ENCODE measurements around the gene KMT2E. TPM values are rescaled to one million over a fixed set of nuclear protein-coding genes. Genes with fewer than 3 reads are reported as not detected.
"Not testable (repeated sequence)": the region's sequence is repeated elsewhere in the genome, so short reads cannot be mapped to it uniquely, and the experiment has no call there.

The KMT2E gene
- total RNA-seq, 1 donor from 2014 or later = 43.0 TPM

DNA sequence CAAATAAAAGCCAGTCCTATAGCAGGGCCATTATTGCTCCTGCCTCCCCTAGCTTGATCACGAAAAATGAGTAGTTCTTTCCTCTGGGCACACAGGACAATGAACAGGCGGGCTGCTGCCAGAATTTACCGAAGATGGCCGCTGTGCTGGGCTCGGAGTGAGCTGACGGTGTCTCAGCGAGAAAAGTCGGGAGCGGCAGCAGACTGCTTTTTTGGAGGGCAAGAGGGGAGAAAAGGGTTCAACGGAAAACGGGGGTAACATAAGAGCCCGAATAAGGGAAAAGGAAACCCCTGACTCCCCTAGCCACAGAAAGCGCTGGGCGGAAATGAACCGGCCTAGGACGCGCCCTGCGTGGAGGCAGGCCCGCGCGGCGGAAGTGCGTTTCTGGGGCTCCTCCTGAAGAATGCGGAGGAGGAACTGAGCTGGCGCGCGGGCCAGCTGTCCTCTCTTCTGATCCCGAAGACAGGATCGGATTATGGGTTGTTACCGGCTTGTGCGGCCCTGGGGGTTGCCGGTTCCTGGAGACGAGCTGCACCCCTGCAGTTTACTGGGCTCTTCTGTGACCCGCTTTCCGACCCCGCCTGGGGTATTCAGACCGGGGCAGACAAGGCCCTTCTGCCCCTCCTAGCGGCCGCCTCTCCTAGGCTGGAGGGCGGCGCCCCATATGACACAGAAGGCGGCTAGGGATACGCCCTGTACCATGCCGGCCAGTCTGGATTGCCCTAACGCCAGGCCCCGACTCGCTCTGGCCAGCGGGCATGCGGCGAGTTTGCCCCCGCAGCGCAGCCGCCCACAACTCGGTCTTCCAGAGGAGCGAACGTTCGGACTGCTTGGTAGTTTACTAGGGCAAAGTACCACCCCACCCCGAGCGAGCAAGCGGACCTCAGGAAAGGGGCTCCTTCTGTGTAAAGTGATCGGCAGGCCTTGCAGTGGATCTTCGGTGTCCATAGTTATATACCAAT is 30.1 kb upstream of the KMT2E start:
- intact Hi-C loops (cut with DNase I) = loop anchor here (1.0 to 10.0 kb wide), 7 partner anchors 30 to 1301 kb away; partner anchors contain the start of genes KMT2E, NAMPT and RINT1
- no peaks in the 10 kb centered on the region for H3K27me3 ChIP-seq
- peak overlapping the region; percentile 91 to 98 for H3K27ac ChIP-seq
- peak; percentile 57 to 95 for DNase-seq (ENCODE audit: low spot score in 2 of 2)
- TF ChIP-seq, protein P1, sequence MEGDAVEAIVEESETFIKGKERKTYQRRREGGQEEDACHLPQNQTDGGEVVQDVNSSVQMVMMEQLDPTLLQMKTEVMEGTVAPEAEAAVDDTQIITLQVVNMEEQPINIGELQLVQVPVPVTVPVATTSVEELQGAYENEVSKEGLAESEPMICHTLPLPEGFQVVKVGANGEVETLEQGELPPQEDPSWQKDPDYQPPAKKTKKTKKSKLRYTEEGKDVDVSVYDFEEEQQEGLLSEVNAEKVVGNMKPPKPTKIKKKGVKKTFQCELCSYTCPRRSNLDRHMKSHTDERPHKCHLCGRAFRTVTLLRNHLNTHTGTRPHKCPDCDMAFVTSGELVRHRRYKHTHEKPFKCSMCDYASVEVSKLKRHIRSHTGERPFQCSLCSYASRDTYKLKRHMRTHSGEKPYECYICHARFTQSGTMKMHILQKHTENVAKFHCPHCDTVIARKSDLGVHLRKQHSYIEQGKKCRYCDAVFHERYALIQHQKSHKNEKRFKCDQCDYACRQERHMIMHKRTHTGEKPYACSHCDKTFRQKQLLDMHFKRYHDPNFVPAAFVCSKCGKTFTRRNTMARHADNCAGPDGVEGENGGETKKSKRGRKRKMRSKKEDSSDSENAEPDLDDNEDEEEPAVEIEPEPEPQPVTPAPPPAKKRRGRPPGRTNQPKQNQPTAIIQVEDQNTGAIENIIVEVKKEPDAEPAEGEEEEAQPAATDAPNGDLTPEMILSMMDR (IDR thresholded peaks at IDR 0.05) = peak; percentile 57 to 64 (median 62)
- no peaks in the 10 kb centered on the region for H3K36me3 ChIP-seq
- H3K4me1 ChIP-seq = peaks cover 6 to 43% of the 10 kb centered on the region in 2 donors
- H3K4me3 ChIP-seq = peak overlapping the region; percentile 65 to 69
- no peaks in the 10 kb centered on the region for H3K9me3 ChIP-seq

DNA sequence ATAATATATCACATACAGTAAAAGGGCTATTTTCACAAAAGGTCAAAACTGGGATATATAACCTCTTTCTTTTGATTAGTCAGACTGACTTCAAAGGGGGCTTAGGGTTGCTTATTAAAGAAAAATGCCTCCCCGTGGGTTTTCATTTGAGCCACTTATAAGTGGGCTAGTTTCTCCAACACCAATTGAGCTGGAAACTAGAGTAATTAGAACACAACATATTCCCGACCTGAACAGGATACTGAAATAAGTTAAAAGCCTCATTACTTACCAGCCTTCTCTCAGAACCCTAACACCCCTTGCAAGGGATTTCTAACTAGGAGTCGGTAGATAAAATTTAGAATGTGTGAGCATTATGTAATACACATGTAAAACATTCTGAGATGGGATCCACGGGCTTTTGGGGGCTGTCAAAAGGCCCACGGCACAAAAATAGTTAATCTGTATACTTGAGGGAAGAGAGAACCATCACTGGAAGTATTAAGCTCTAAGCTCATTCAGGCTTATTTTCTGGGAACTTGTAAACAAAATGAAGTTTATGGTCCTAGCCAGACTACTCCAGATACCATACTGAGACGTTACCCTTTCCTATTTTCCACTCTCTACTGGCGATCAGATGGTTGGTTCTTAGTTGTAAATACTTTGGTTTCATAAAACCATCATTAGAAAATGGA is 29.3 kb upstream of the KMT2E start:
- Histone ChIP-seq H3K4me1 (peaks cover 6 to 39% of the 10 kb centered on the region in 2 donors), H3K27me3 (no peaks in the 10 kb centered on the region), H3K36me3 (no peaks in the 10 kb centered on the region), H3K4me3 (peak overlapping the region; percentile 65 to 69), H3K27ac (peak overlapping the region; percentile 91 to 98), H3K9me3 (no peaks in the 10 kb centered on the region)
- intact Hi-C loops (cut with DNase I) = loop anchor here (5.0 to 10.0 kb wide), 6 partner anchors 62 to 1300 kb away; partner anchors contain the start of genes NAMPT and RINT1
- TF ChIP-seq, protein P1 (IDR thresholded peaks at IDR 0.05) = no peak
- DNase-seq (ENCODE audit: low spot score in 2 of 2) = no peak

DNA sequence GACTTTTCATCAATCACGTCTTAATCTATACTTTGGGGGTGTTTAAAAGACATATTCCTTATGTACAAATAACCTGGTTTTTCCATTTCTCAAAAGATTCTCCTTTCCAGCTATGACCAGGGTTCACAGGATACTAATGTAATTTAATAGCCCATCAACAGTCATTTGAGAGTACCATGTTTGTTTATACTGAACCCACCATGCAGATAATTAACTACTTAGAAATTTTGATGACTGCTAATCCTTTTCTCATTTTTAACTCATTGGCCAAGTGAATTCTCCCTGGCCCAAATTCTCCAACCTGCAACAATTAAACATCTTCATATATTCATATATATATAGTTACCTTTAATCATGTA is 28.8 kb upstream of the KMT2E start:
- no peaks in the 10 kb centered on the region for H3K9me3 ChIP-seq
- peaks cover 6 to 43% of the 10 kb centered on the region in 2 donors for H3K4me1 ChIP-seq
- H3K36me3 ChIP-seq = no peaks in the 10 kb centered on the region
- no peak overlapping the region for H3K4me3 ChIP-seq
- H3K27ac ChIP-seq = peak overlapping the region; percentile 91 to 98
- TF ChIP-seq, protein P1 (IDR thresholded peaks at IDR 0.05) = no peak
- DNase-seq (ENCODE audit: low spot score in 2 of 2) = no peak
- intact Hi-C loops (cut with DNase I) = loop anchor here (10.0 kb wide), 2 partner anchors 350 to 1300 kb away; partner anchors contain the start of gene NAMPT
- H3K27me3 ChIP-seq = no peaks in the 10 kb centered on the region

DNA sequence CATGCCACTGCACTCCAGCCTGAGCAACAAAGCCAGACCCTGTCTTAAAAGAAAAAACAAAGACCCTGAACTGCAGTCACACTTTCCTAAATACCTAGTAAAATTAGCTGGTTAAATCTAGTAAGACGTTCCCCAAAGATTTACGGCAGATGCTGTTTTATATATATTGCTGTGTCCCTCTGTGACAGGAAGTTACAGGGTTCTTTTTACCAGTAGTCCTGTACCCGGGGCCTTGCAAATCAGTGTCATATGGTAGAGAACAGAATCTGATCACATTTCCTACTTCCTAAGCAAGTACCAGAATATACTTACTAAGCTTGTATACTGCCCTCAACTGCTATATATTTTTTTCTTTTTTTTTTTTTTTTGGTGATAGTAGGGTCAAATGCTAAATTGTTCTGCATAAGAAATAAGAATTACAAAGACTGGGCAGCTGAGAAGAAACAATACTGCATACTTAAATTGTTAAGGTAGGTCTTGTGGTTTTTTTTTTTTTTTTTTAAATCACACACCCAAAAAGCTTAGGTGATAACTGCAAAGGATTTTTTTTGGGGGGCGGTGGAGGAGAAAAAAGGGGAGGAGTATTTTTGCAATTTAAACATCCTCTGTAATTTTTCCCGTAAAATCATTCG is 27.3 kb upstream of the KMT2E start:
- H3K9me3 ChIP-seq = no peaks in the 10 kb centered on the region
- TF ChIP-seq, protein P1 (IDR thresholded peaks at IDR 0.05) = no peak
- peak overlapping the region; percentile 28 to 91 for H3K27ac ChIP-seq
- no peaks in the 10 kb centered on the region for H3K27me3 ChIP-seq
- H3K4me1 ChIP-seq = peaks cover 6 to 43% of the 10 kb centered on the region in 2 donors
- DNase-seq (ENCODE audit: low spot score in 2 of 2) = no peak
- no peak overlapping the region for H3K4me3 ChIP-seq
- intact Hi-C loops (cut with DNase I) = loop anchor here (10.0 kb wide), 2 partner anchors 348 to 1298 kb away; partner anchors contain the start of gene NAMPT
- H3K36me3 ChIP-seq = peaks cover 0 to 9% of the 10 kb centered on the region in 2 donors

DNA sequence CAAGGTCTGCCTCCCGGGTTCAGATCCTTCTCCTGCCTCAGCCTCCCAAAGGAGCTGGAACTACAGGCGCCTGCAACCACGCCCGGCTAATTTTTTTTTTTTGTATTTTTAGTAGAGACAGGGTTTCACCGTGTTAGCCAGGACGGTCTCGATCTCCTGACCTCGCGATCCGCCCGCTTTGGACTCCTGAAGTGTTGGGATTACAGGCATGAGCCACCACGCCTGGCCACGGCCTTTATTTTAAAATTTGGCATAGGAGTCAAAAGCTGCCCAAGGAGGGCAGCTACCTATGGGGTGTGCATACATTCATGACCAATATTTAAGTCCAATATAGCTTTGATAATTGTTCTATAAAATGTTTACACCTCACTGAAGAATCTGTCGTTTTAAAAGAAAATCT is 26.6 kb upstream of the KMT2E start:
- H3K27ac ChIP-seq = peak overlapping the region in 1 of 2 donors; percentile 3

More for the DNA sequence above, 26.6 kb upstream of the KMT2E start:
- not testable (repeated sequence) for H3K9me3 ChIP-seq; H3K4me3 ChIP-seq; DNase-seq (ENCODE audit: low spot score in 2 of 2); H3K27me3 ChIP-seq; H3K36me3 ChIP-seq
- intact Hi-C loops (cut with DNase I) = loop anchor here (10.0 kb wide), 2 partner anchors 347 to 1297 kb away; partner anchors contain the start of gene NAMPT
- peaks cover 6 to 37% of the 10 kb centered on the region in 2 donors for H3K4me1 ChIP-seq
